RPMI7951 (cell line): ENCODE measurements around the gene LAMP5. TPM values are rescaled to one million over a fixed set of nuclear protein-coding genes. Genes with fewer than 3 reads are reported as not detected.

ENCODE experiments used
- DNase-seq: peaks from one replicate; pipeline ENCODE4 v3.0.0-alpha.2; 2012; ENCODE audit warnings: low read depth
- total RNA-seq: library from RNA; depleted of rRNA; stranded (reverse); fragments of >200 nt; shearing (Covaris generic); gene quantifications from 2 replicates; pipeline ENCODE4 v1.2.3, GENCODE V29; 2014

The LAMP5 gene
- total RNA-seq, 1 experiment from 2014 or later, result 0.12 TPM

GRCh38 chr20:9534025-9534424, 19.6 kb downstream of the LAMP5 start:
- no peak for DNase-seq

DNA sequence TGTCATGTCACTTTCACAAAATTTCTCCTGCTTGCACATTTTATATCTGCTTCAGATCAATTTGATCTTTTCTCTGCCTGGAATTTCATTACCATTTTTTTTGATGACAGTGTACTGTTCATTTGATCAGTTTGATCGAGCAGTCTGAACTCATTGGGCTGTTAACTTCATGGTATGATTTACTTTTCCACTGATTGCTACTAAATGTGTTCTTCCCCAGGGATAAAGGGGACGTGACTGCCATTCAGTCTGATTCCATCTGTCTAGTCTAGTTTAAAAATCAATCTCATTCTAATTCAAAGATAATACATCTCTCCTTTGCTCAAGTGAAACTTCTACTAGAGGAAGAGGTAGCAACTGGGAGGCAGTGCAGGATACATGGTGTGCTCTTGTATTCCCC, 21.1 kb downstream of the LAMP5 start:
- DNase-seq, result no peak

- DNase-seq, result no peak
Measured at GRCh38 chr20:9543214-9543613, 28.8 kb downstream of the LAMP5 start.

GRCh38 chr20:9550283-9550682, 35.9 kb downstream of the LAMP5 start:
- no peak for DNase-seq

- DNase-seq, result no peak
Measured at GRCh38 chr20:9550871-9551270, 36.5 kb downstream of the LAMP5 start.

- DNase-seq, result peak; percentile 15
Measured at GRCh38 chr20:9551808-9552550, 37.6 kb downstream of the LAMP5 start.

DNA sequence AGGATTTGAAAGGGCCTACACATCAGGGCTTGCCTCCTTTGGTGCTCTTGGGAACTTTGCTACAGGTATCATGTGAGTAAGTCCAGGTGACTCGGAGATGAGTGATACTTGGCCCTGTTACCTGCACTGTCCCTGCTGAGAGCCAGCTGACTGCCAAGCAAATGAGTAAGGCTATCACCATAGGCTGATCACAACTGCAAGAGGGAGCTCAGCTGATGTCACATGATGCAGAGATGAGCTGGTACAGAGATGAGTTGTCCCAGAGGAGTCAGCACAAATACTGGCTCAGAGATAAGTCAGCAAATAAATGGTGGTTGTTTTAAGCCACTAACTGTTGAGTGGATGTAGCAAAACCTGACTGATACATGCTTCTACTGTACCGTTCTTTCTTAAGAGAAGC, 41.4 kb downstream of the LAMP5 start:
- DNase-seq, result peak; percentile 34

DNA sequence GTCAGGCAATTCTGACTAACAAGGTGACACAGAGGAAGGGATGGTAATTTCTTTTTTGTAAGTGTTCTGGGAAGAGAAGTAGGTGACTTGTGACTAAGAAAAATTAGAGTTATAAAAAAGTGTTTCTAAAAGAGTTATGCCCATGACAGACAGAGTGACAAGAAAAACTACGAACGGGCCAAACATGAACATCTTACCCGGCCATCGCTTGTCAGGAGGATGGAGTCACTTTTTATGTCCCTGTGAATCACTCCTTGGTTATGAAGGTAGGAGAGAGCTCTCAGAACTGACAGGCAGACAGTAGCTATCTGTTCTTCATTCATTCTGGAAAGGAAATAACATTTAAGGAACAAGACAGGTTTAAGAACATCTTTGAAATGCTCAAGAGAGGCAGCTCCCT, 43.0 kb downstream of the LAMP5 start:
- no peak for DNase-seq

DNA sequence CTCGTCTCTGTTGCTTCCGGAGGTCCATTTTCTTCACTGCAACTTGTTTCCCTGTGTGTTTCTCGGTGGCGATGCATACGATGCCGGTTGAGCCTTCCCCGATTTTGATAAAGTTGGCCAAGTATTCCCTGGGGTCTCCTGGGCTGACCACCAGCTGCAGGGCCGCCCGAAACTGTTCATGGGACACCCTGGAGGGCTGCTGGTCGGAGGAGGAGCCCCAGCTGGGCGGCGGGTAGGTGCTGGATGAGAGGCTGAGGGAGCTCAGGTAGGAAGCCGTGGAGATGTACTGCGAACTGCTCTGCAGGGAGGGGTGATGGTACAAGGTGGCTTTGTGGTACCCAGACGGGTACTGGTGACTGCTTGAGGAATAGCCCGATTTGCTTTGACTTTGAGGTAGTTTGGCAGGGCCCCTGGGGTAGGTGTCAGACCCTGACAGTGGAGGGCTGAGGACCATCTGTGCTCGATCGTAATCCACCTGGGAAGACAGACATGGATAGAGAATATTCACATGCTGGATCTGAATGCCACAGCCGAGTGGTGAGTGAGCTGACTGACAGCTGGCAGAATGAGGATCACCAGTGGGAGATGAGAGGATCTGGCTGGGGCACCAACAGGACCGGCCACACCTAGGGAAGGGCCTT, 51.6 kb downstream of the LAMP5 start:
- no peak for DNase-seq

DNA sequence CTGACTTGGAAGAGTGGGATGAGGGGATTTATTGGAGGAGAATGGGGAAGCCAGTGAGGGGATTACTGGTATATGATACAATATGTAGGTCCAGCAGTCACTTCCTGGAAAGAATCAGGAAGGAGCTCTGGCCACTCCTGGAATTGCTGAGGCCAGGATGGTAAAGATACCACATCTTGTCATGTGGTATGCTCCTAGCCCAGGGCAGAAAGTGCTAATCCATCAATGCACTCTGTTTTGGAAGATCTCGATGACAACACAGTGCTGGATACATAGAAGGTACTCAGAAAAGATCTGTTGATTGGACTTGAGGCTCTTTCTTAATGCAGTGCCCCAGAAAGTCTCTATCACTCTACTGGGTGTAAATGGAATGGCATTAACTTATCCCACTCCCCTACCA, 52.6 kb downstream of the LAMP5 start:
- no peak for DNase-seq

DNA sequence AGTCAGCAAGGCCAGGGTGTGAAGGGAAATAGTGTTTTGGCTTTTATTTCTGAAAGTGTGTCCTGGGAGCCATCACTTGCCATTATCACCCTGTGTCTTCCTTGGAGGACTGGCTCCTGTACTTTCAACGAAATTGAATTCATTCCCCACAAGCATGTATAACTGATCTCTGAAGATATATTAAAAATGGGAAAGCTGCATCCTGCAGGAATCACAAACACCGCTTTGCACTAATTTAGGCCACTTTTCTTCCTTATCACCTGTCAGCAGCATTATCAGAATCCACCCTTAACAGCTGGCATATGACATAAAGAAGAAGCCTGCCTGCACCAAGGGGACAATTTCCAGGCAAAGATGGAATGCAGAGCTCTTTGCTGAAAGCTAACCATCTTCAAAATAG, 56.2 kb downstream of the LAMP5 start:
- no peak for DNase-seq

DNA sequence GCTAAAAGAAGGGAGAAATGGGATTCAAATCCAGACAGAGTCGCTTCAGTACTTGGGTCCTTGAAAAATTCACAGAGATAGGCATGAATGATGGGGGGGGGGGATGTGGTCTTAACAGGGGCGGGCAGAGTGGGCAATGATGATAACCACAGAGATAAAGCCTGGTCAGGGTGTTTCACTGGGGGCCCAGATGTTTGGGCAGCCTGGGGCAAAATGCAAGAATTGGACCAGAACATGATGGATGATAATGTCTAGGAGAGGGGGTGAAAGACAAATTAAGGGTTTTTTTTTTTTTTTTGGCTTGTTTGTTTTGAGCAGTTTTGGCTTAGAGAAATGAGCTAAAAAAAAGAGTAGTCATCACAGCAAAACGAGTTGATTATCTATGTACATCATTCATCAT, 57.4 kb downstream of the LAMP5 start:
- DNase-seq, result no peak

DNA sequence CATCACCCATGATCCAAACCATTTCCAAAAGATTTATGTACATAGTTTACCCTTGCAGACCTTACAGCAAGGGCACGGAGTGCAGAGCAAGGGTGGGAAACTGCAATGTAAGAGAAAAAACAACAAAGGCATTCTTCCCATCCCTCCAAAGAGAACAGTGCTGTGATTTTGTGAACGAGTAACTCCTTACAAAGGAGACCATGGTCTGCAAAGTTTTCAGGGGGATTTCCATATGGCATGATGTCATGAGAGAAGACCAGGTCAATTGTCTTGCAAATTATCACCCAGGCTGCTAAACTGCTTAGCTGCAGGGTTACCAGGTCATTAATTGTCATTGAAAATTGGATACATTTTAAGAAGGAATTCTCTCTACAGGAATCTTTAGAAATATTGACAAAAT, 58.3 kb downstream of the LAMP5 start:
- no peak for DNase-seq

GRCh38 chr20:9573335-9574151, 59.2 kb downstream of the LAMP5 start:
- no peak for DNase-seq

GRCh38 chr20:9574181-9574580, 59.8 kb downstream of the LAMP5 start:
- DNase-seq, result no peak

- DNase-seq, result no peak
Measured at GRCh38 chr20:9574776-9575175, 60.4 kb downstream of the LAMP5 start.

DNA sequence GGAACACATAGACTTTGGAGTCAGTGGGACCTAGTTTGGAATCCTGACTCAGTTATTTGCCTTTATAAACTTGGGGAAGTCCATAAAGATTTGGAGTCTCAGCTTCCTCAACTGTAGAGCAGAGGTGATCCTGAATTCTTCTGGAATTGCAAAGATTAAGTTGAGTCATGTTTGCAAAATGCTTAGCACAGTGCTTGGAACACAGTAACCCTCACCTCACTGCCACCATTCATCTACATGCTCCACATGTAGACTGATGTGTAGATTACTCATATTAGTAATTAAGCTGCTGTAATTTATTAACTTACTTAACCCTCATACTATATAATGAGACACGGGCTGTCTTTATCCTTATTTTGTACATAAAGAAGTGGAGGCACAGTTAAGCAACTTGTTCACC, 61.4 kb downstream of the LAMP5 start:
- DNase-seq, result no peak

GRCh38 chr20:9576695-9577094, 62.3 kb downstream of the LAMP5 start:
- DNase-seq, result no peak

DNA sequence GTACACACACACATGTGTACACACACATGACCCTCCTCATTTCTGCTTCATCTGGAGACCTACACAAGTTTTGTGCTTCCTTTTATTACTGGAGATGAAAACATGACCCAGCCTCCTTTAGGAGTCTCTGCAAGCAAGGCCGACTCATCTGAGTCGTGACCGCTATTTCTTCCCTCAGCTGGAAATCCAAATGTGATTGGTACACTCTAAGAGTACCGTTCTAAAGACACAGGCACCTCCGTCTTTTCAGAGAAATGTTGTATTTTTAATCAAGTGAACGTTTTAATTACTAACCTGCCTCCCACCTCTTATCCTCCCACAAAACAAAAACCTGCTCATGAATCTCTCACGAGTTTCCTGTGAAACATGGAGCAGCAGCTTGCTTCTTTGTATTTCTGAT, 63.0 kb downstream of the LAMP5 start:
- no peak for DNase-seq

GRCh38 chr20:9578594-9578993, 64.2 kb downstream of the LAMP5 start:
- DNase-seq, result no peak
